ENCODE data around the gene AGMO. TPM values are rescaled to one million over a fixed set of nuclear protein-coding genes. Genes with fewer than 3 reads are reported as not detected.

The AGMO gene
- total and polyA plus RNA-seq, 2 of the 8 experiments (the other 6 are each of a cell fraction or from before 2014, with no cell fraction given): 0.22 to 0.45 TPM

DNA sequence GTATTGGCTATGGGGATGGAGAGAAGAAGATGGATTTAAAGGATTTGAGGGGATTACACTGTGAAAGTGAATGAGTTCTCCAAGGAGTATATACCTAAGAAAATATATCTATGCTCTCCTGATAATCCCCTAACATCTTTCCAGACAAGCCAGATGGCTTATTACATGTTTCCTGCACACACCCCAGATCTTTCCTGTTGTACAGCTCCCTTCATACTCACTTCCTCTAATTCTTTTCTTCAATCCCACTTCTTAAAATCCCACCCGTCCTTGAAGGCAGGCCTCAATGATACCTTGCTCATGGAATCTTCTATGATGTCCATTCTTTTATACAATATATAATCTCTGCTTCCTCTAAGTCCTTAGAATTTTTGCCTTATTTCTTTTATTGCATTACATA is 342.1 kb downstream of the AGMO start (continued):
- TF ChIP-seq, protein P1, sequence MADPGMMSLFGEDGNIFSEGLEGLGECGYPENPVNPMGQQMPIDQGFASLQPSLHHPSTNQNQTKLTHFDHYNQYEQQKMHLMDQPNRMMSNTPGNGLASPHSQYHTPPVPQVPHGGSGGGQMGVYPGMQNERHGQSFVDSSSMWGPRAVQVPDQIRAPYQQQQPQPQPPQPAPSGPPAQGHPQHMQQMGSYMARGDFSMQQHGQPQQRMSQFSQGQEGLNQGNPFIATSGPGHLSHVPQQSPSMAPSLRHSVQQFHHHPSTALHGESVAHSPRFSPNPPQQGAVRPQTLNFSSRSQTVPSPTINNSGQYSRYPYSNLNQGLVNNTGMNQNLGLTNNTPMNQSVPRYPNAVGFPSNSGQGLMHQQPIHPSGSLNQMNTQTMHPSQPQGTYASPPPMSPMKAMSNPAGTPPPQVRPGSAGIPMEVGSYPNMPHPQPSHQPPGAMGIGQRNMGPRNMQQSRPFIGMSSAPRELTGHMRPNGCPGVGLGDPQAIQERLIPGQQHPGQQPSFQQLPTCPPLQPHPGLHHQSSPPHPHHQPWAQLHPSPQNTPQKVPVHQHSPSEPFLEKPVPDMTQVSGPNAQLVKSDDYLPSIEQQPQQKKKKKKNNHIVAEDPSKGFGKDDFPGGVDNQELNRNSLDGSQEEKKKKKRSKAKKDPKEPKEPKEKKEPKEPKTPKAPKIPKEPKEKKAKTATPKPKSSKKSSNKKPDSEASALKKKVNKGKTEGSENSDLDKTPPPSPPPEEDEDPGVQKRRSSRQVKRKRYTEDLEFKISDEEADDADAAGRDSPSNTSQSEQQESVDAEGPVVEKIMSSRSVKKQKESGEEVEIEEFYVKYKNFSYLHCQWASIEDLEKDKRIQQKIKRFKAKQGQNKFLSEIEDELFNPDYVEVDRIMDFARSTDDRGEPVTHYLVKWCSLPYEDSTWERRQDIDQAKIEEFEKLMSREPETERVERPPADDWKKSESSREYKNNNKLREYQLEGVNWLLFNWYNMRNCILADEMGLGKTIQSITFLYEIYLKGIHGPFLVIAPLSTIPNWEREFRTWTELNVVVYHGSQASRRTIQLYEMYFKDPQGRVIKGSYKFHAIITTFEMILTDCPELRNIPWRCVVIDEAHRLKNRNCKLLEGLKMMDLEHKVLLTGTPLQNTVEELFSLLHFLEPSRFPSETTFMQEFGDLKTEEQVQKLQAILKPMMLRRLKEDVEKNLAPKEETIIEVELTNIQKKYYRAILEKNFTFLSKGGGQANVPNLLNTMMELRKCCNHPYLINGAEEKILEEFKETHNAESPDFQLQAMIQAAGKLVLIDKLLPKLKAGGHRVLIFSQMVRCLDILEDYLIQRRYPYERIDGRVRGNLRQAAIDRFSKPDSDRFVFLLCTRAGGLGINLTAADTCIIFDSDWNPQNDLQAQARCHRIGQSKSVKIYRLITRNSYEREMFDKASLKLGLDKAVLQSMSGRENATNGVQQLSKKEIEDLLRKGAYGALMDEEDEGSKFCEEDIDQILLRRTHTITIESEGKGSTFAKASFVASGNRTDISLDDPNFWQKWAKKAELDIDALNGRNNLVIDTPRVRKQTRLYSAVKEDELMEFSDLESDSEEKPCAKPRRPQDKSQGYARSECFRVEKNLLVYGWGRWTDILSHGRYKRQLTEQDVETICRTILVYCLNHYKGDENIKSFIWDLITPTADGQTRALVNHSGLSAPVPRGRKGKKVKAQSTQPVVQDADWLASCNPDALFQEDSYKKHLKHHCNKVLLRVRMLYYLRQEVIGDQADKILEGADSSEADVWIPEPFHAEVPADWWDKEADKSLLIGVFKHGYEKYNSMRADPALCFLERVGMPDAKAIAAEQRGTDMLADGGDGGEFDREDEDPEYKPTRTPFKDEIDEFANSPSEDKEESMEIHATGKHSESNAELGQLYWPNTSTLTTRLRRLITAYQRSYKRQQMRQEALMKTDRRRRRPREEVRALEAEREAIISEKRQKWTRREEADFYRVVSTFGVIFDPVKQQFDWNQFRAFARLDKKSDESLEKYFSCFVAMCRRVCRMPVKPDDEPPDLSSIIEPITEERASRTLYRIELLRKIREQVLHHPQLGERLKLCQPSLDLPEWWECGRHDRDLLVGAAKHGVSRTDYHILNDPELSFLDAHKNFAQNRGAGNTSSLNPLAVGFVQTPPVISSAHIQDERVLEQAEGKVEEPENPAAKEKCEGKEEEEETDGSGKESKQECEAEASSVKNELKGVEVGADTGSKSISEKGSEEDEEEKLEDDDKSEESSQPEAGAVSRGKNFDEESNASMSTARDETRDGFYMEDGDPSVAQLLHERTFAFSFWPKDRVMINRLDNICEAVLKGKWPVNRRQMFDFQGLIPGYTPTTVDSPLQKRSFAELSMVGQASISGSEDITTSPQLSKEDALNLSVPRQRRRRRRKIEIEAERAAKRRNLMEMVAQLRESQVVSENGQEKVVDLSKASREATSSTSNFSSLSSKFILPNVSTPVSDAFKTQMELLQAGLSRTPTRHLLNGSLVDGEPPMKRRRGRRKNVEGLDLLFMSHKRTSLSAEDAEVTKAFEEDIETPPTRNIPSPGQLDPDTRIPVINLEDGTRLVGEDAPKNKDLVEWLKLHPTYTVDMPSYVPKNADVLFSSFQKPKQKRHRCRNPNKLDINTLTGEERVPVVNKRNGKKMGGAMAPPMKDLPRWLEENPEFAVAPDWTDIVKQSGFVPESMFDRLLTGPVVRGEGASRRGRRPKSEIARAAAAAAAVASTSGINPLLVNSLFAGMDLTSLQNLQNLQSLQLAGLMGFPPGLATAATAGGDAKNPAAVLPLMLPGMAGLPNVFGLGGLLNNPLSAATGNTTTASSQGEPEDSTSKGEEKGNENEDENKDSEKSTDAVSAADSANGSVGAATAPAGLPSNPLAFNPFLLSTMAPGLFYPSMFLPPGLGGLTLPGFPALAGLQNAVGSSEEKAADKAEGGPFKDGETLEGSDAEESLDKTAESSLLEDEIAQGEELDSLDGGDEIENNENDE (IDR thresholded peaks at IDR 0.05; ENCODE audit: insufficient replicate concordance, low read length): no peak
- TF ChIP-seq CBX5 (IDR thresholded peaks at IDR 0.05; ENCODE audit: low read depth, low read length) (no peak), CEBPB (IDR thresholded peaks at IDR 0.05; ENCODE audit: low read depth, low read length) (no peak), SAP30 (IDR thresholded peaks at IDR 0.05; ENCODE audit: insufficient read depth, insufficient replicate concordance, low read length) (no peak)
